ENCODE data around the gene CSF2.
A peak's percentile ranks its signal among the peaks of the same experiment; 100 is the strongest.

CSF2 gene

DNA sequence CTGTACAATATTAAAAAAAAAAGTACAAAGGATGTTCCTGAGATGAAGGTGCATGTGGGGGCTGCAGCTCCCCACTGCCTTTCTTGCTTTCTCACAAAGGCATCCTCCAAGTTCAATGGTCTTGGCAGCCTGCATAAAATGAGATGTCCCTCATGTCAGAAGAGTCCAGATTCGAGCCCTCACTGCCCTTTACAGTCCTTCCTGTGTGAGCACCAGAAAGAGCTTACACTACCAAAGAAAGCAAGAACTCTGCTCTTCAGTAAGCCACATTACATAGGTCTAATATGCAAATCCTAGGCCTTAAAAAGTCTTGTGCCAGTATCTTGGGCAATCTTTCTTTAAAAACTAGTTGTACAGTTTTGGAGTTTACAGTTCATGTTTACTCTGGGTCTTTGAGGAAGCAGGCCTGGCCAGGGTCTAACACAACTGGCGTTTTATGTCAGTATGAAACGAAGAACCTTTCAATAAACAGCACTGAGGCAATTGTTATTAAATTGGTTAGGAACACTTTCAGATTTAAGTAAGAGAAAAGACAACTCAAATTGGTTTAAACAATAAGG is 36.0 kb downstream of the CSF2 start:
- no peak for DNase-seq (ENCODE audit: low read depth)
- no peak overlapping the region for H3K4me3 ChIP-seq (ENCODE audit: control insufficient read depth, low read depth, low read length)
- TF ChIP-seq, protein P1, sequence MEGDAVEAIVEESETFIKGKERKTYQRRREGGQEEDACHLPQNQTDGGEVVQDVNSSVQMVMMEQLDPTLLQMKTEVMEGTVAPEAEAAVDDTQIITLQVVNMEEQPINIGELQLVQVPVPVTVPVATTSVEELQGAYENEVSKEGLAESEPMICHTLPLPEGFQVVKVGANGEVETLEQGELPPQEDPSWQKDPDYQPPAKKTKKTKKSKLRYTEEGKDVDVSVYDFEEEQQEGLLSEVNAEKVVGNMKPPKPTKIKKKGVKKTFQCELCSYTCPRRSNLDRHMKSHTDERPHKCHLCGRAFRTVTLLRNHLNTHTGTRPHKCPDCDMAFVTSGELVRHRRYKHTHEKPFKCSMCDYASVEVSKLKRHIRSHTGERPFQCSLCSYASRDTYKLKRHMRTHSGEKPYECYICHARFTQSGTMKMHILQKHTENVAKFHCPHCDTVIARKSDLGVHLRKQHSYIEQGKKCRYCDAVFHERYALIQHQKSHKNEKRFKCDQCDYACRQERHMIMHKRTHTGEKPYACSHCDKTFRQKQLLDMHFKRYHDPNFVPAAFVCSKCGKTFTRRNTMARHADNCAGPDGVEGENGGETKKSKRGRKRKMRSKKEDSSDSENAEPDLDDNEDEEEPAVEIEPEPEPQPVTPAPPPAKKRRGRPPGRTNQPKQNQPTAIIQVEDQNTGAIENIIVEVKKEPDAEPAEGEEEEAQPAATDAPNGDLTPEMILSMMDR (conservative IDR thresholded peaks at IDR 0.05; ENCODE audit: control insufficient read depth, insufficient read depth, low read depth, low read length): no peak

DNA sequence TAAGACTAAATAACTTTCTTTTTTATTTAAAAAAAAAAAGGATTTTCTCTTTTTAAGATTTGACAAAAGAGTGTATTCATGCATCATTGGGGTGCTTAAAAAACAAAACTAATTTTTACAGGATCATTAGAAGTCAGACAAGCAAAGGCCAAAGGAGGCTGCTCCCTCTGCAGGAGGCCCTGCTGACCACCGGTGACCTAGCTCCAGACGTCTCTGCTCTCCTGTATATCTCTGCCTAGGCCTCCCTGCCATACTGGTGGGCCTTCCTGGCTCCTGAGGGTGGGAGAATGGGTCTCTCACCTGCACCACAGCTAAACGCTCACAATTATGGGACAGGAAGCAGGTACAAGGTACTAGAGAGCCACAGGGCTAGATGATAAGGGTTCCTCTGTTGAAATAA is 36.6 kb downstream of the CSF2 start:
- DNase-seq (ENCODE audit: low read depth): no peak
- TF ChIP-seq, protein P1 (conservative IDR thresholded peaks at IDR 0.05; ENCODE audit: control insufficient read depth, insufficient read depth, low read depth, low read length): no peak
- H3K4me3 ChIP-seq (ENCODE audit: control insufficient read depth, low read depth, low read length): no peak overlapping the region

DNA sequence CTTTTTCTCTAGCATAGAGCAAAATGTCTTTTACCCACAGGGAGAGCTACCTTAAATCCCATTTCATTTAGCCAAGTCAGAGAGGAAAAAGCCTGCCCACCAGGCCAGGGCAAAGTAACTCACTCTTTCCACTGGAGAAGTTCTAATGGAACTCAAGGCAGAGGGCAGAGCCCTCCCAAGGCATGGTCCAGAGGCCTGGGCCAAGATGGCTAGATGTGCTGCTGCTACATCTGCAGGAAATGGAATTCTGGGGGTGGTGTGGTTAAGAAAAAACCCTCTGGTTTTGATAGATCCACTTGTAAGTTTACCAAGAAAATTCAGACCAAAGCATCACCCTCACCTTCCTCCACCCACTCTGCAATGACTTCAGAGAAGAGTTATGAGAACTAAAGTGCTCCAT is 37.3 kb downstream of the CSF2 start:
- TF ChIP-seq, protein P1 (conservative IDR thresholded peaks at IDR 0.05; ENCODE audit: control insufficient read depth, insufficient read depth, low read depth, low read length): no peak
- H3K4me3 ChIP-seq (ENCODE audit: control insufficient read depth, low read depth, low read length): no peak overlapping the region
- DNase-seq (ENCODE audit: low read depth): peak; percentile 58

DNA sequence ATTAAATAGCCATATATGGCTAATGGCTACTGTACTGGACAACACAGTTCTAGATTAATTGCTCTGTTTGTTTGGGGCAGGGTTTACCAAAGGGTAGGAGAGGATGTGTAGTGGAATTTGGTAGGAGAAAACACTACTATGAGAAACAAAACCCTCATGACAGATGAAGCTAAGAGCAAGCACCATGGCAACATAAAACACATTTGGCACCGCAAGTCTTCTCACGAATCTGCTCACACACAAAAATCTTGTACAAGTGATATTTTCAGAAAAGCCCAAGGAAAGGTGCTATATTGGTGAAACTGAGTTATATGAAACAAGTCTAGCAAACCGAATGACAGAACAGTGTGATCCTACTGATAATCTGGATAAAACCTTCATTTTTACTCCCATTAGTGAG is 38.5 kb downstream of the CSF2 start:
- TF ChIP-seq, protein P1 (conservative IDR thresholded peaks at IDR 0.05; ENCODE audit: control insufficient read depth, insufficient read depth, low read depth, low read length): no peak
- no peak overlapping the region for H3K4me3 ChIP-seq (ENCODE audit: control insufficient read depth, low read depth, low read length)
- DNase-seq (ENCODE audit: low read depth): no peak

DNA sequence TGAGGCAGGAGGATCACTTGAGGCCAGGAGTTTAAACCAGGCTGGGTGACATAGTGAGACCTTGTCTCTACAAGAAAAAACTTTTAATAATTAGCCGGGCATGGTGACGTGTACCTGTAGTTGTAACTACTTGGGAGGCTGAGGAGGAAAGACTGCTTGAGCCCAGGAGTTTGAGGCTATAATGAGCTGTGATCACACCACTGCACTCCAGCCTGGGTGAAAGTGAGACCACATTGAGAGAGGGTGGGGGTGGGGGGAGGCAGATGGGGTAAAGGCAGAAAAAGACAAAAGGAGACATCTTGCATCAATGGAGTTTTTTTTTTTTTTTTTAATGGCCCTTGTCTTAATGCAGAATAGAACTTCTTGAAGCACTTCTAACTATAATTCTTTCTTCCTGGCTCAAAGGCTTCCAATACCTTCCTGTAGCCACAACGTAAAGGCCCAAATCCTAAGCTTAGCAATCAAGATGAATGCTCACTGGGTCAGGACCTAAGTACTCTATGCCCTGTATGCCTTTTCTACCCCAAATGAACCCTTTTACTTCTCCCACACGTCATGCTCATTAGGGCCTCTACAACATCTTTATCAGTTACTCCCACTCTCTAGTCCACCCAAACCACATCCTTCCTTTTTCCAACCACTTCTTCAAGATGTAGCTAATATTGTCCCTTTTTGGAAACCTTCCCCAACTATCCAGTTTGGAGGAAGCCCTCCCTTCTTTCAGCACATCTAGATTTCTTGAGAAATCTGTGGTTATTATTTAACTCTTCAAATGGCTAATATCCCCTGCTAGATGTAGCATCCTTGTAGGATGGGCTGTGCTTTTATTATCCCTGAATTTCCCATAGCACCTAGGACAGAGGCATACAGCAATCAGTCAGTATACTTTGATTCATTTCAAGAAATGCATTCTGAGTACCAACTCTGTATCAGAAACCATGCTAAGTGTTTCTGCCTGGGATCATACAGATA is 40.8 kb downstream of the CSF2 start:
- DNase-seq (ENCODE audit: low read depth): no peak
- TF ChIP-seq, protein P1 (conservative IDR thresholded peaks at IDR 0.05; ENCODE audit: control insufficient read depth, insufficient read depth, low read depth, low read length): no peak
- H3K4me3 ChIP-seq (ENCODE audit: control insufficient read depth, low read depth, low read length): no peak overlapping the region

DNA sequence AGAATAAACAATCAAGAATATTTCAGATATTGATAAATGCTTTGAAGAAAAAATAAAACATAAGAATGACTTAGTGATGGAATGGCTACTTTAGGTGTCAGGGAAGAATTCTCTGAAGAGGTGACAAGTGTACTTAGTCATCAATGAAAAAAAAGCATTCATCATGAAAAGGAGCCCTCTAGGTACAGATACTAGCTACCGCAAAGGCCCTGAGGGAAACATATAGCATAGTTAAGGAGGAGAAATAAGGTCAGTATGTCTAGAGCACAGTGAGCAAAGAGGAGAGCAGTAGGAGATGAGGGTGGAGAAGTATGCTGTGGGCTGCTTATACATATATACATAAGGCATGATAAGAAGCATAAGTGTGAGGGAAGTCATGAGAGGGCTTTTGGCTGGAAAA is 41.8 kb downstream of the CSF2 start:
- H3K4me3 ChIP-seq (ENCODE audit: control insufficient read depth, low read depth, low read length): no peak overlapping the region
- TF ChIP-seq, protein P1 (conservative IDR thresholded peaks at IDR 0.05; ENCODE audit: control insufficient read depth, insufficient read depth, low read depth, low read length): no peak
- DNase-seq (ENCODE audit: low read depth): no peak
